GM12801 (cell line): ENCODE data around the gene PRKAG2.

Experiments
- TF ChIP-seq, protein P1 (sequence below): IDR thresholded peaks from one replicate; pipeline ENCODE4 v1.5.1; 2011; ENCODE audit warnings: control low read depth; ENCODE audit not compliant: insufficient read length; ENCODE audit errors: extremely low read depth

PRKAG2 gene

DNA sequence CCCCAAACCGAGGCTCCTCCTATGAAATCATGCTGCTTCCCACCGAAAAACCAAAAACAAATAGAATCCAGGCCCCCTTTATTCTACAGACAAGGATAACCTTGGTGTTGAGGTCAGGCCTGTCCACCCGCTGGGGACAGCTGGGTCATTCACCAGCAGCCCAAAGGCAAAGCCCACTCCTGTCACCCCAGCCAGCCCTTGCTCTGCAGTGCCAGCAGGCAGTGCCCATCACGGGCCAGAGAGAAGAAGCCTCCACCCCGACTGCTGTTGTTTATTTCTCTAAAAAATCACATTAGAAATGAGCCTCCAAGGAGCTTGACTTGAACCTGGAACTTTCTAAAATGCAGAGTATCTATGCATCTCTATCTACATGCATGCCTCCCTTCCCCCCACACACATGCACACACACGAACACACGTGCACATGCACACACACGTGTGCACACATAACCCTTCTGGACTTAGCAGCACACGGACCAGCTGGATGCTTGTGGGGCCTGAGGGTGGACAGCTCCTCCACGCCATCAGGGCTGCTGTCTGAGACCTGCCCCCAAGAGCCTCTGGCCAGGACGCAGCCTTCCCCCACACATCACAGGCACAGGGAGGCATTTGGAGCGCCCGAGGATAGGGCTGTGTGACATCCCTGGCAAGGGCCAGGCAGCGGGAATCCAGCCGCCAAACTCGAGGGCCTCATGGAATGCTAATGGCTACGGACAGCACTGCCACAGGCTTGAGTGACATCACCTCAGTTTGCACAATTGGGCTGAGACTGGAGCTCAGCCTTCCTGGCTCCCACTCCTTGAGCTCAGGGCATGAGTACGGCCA, 22.8 kb downstream of the PRKAG2 start:
- TF ChIP-seq, protein P1, sequence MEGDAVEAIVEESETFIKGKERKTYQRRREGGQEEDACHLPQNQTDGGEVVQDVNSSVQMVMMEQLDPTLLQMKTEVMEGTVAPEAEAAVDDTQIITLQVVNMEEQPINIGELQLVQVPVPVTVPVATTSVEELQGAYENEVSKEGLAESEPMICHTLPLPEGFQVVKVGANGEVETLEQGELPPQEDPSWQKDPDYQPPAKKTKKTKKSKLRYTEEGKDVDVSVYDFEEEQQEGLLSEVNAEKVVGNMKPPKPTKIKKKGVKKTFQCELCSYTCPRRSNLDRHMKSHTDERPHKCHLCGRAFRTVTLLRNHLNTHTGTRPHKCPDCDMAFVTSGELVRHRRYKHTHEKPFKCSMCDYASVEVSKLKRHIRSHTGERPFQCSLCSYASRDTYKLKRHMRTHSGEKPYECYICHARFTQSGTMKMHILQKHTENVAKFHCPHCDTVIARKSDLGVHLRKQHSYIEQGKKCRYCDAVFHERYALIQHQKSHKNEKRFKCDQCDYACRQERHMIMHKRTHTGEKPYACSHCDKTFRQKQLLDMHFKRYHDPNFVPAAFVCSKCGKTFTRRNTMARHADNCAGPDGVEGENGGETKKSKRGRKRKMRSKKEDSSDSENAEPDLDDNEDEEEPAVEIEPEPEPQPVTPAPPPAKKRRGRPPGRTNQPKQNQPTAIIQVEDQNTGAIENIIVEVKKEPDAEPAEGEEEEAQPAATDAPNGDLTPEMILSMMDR, result no peak

DNA sequence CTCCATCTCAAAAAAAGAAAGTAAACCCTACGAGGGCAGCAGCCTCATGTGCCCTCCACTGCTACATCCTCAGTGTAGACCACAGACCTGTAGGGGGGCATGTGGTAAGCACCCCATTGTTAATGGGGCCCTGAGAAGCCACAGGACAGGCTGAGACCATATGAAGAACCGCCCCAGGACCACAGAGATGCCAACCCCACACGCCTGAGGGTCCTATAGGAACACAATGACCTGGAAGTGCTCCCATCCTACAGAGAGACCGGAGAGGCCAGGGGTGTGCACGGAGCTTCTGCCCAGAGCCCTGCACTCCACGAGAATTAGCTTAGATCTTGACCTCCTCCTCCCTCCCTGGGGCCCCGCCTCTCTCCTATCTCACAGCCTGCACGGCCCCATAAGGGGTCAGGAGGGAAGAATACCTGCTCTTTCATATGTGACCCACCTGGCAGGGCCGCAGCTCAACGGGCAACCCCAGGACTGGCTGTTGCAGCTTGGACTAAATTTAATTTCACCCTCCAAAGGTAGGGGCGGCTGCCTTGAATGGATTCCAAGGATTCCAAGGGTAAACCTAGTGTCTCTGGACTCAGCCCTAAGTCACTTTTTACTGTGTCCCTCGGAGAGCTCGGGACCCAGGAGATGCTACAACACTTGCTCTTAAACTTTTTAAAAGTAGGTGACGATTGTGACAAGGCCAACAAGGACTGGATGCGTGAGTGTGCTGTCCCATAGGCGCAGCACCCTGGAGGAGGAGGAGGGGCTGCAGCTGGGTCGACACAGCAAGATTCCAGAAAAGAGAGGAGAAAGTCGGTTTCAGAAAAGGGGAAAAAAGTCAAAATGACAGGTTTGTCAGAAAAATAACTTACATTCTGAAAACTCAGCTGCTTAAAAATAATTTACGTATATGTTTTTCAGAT, 24.2 kb downstream of the PRKAG2 start:
- TF ChIP-seq, protein P1, result no peak

DNA sequence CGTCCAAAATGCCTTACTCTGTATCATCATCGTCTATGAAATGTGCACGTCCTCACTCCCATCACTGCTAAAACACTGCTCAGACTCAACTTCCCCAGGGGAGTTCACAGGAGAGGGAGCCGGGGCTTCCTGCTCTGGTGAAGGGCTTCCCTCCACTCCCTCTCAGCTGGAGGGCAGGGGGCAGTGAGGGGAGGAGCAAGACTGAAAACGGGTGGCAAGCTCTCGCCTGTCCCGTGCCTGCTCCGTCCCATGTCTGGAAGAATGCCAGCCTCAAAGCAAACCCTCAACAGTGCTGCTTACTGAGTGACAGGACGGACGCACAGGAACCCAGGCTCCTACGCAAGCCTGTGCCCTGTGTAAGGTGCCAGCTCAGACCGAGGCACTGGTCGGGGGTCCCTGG, 25.1 kb downstream of the PRKAG2 start:
- TF ChIP-seq, protein P1, result no peak

DNA sequence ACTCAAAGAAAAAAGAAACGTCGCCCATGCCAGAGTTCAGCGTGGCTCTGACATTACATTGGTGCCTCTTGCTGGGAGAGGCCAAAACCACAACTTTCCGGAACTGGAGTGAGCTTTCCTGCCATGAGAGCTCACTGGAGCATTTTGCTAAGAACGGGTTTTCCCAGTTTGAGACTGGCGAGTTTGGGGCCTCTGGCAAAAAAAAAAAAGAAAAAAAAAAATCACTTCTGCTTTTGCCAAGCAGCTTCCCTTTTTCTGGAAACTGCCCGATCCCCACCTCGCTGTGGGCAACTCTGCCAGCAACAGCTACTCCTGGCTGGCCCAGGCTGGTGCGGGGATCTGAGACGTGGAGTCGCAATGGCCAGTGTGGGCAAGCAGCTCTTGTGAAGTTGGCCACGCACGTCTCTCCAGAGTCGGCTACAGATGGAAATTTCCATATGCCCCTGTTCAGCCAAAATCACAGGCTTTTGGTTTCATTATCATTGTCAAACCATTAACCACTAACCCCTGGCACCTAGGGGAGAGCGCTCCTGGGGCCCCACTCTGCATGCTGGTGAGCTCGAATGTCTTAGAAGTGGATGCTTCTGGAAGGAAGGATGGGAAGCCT, 25.7 kb downstream of the PRKAG2 start:
- TF ChIP-seq, protein P1, result no peak

DNA sequence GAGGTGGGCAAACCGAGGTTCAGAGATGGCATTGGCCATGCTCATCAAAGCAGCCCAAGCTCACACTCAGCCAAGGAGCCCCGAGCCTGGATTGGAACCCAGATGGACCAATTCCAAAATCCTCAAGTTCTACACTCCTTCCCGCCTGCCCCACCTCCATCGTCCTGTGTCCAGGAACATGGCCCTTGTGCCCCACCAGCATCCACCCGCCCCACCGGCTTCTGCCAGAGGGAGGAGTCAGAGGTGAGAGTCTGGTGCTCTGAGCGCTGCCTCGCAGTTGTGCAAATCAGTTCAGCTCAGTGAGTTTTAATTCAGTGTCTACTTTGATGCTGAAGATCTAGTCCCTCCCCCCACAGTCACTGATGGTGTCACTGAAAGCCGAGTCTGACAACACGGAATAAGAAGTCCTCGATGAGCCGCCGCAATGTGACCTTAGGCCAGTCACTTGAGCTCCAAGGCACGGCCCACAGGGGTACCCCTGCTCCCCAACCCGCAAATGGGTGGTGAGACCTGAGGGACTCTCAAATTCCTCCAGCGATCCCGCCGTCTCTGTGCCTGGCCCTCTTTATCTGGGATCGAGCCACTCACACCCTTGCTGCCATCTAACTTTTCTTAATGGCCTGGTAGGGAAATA, 26.3 kb downstream of the PRKAG2 start:
- TF ChIP-seq, protein P1, result no peak

DNA sequence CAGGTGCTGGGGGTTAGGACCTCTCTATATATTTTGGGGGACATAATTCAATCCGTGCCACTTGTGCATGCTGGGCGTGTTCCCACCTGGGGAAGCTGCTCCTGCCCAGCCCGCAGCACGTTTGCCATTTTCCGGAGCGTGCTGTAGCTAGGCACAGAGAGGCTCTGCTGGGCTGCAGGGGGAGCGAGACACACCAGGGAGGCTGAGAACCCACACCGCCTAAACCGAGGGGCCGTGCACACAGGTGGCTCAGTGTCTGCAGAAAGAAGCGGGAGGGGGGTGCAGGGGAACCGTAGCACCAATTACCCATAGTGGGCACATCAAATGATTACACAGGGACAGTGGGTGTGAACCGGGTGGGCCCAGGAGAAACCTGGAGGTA, 27.0 kb downstream of the PRKAG2 start:
- TF ChIP-seq, protein P1, result no peak
